ENCODE results near the gene EML6. TPM values are rescaled to one million over a fixed set of nuclear protein-coding genes. Genes with fewer than 3 reads are reported as not detected.
"Not testable (repeated sequence)": the region's sequence is repeated elsewhere in the genome, so short reads cannot be mapped to it uniquely, and the experiment has no call there.

Gene EML6
- total RNA-seq, 1 donor from 2014 or later = 8.1 TPM

DNA sequence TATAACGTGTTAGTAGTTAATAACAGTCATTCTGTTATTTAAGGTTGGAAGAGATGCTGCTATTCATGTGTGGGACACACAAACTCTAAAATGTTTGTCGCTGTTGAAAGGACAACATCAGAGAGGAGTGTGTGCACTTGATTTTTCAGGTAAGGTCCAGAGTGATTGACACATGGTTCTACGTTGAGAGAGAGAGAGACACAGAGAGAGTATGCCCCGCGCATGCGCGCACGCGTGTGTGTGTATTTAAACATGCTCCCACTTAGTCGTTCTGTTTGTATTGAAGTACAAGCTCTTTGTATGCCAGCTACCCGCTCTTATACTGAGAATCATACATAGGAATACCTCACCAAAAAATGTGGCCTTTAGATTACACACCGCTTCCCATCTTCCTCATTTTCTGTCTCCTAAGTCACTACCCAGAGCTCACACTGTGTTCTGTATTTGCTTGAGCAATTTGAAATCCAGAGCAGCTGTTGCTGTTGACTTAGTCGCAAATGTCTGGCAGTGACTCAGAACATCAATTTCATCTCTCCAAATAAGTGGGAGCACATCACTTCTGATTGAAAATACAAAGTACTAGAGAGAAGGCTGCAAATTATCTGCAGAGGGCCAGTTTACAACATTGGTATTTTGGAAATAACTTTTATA lies 148.1 kb downstream of the EML6 start:
- Mint-ChIP-seq H3K4me1 (ENCODE audit: unreplicated experiment) (peaks cover 12% of the 10 kb centered on the region), H3K36me3 (no peaks in the 10 kb centered on the region), H3K9me3 (no peaks in the 10 kb centered on the region), H3K27me3 (no peaks in the 10 kb centered on the region), H3K4me3 (no peak overlapping the region), H3K27ac (no peak overlapping the region)
- no peak for DNase-seq (ENCODE audit: extremely low spot score, unreplicated experiment)
- TF ChIP-seq, protein P1, sequence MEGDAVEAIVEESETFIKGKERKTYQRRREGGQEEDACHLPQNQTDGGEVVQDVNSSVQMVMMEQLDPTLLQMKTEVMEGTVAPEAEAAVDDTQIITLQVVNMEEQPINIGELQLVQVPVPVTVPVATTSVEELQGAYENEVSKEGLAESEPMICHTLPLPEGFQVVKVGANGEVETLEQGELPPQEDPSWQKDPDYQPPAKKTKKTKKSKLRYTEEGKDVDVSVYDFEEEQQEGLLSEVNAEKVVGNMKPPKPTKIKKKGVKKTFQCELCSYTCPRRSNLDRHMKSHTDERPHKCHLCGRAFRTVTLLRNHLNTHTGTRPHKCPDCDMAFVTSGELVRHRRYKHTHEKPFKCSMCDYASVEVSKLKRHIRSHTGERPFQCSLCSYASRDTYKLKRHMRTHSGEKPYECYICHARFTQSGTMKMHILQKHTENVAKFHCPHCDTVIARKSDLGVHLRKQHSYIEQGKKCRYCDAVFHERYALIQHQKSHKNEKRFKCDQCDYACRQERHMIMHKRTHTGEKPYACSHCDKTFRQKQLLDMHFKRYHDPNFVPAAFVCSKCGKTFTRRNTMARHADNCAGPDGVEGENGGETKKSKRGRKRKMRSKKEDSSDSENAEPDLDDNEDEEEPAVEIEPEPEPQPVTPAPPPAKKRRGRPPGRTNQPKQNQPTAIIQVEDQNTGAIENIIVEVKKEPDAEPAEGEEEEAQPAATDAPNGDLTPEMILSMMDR (conservative IDR thresholded peaks at IDR 0.05) = no peak

- Mint-ChIP-seq H3K4me1 (ENCODE audit: unreplicated experiment) (peaks cover 12% of the 10 kb centered on the region), H3K9me3 (no peaks in the 10 kb centered on the region), H3K36me3 (no peaks in the 10 kb centered on the region), H3K4me3 (no peak overlapping the region), H3K27ac (no peak overlapping the region), H3K27me3 (no peaks in the 10 kb centered on the region)
- TF ChIP-seq, protein P1 (conservative IDR thresholded peaks at IDR 0.05) = no peak
- no peak for DNase-seq (ENCODE audit: extremely low spot score, unreplicated experiment)
Measured at GRCh38 chr2:54872780-54873179, 149.3 kb downstream of the EML6 start.

GRCh38 chr2:54873236-54873635 lies 149.8 kb downstream of the EML6 start:
- H3K36me3 Mint-ChIP-seq; DNase-seq (ENCODE audit: extremely low spot score, unreplicated experiment); H3K9me3 Mint-ChIP-seq; H3K27ac Mint-ChIP-seq; H3K4me3 Mint-ChIP-seq; H3K27me3 Mint-ChIP-seq: not testable (repeated sequence)
- peaks cover 12% of the 10 kb centered on the region for H3K4me1 Mint-ChIP-seq (ENCODE audit: unreplicated experiment)

GRCh38 chr2:54876764-54877163 lies 153.3 kb downstream of the EML6 start:
- Mint-ChIP-seq H3K36me3 (no peaks in the 10 kb centered on the region), H3K9me3 (no peaks in the 10 kb centered on the region), H3K27me3 (no peaks in the 10 kb centered on the region), H3K4me1 (ENCODE audit: unreplicated experiment) (peaks cover 19% of the 10 kb centered on the region), H3K27ac (no peak overlapping the region), H3K4me3 (no peak overlapping the region)
- DNase-seq (ENCODE audit: extremely low spot score, unreplicated experiment) = no peak
- TF ChIP-seq, protein P1 (conservative IDR thresholded peaks at IDR 0.05) = no peak

GRCh38 chr2:54878182-54878581 lies 154.7 kb downstream of the EML6 start:
- no peaks in the 10 kb centered on the region for H3K36me3 Mint-ChIP-seq
- H3K27ac Mint-ChIP-seq = no peak overlapping the region

GRCh38 chr2:54879032-54879431 lies 155.6 kb downstream of the EML6 start:
- no peak overlapping the region for H3K27ac Mint-ChIP-seq
- TF ChIP-seq, protein P1 (conservative IDR thresholded peaks at IDR 0.05) = no peak
- H3K9me3 Mint-ChIP-seq = no peaks in the 10 kb centered on the region
- H3K4me1 Mint-ChIP-seq (ENCODE audit: unreplicated experiment) = peaks cover 19% of the 10 kb centered on the region
- no peaks in the 10 kb centered on the region for H3K36me3 Mint-ChIP-seq
- no peak overlapping the region for H3K4me3 Mint-ChIP-seq
- no peak for DNase-seq (ENCODE audit: extremely low spot score, unreplicated experiment)
- H3K27me3 Mint-ChIP-seq = no peaks in the 10 kb centered on the region

More at GRCh38 chr2:54878182-54878581, 154.7 kb downstream of the EML6 start:
- H3K4me1 Mint-ChIP-seq (ENCODE audit: unreplicated experiment) = peaks cover 19% of the 10 kb centered on the region
- H3K27me3 Mint-ChIP-seq = no peaks in the 10 kb centered on the region
- H3K9me3 Mint-ChIP-seq = no peaks in the 10 kb centered on the region
- TF ChIP-seq, protein P1 (conservative IDR thresholded peaks at IDR 0.05) = no peak
- DNase-seq (ENCODE audit: extremely low spot score, unreplicated experiment) = no peak
- no peak overlapping the region for H3K4me3 Mint-ChIP-seq
